NCI-H526 (cell line): Measurements from ENCODE around the gene GPR150.

Experiments
- DNase-seq, 2 experiments: peaks; one replicate each; lab custom pipeline; 2025; lab: John Stamatoyannopoulos, UW

The GPR150 gene

DNA sequence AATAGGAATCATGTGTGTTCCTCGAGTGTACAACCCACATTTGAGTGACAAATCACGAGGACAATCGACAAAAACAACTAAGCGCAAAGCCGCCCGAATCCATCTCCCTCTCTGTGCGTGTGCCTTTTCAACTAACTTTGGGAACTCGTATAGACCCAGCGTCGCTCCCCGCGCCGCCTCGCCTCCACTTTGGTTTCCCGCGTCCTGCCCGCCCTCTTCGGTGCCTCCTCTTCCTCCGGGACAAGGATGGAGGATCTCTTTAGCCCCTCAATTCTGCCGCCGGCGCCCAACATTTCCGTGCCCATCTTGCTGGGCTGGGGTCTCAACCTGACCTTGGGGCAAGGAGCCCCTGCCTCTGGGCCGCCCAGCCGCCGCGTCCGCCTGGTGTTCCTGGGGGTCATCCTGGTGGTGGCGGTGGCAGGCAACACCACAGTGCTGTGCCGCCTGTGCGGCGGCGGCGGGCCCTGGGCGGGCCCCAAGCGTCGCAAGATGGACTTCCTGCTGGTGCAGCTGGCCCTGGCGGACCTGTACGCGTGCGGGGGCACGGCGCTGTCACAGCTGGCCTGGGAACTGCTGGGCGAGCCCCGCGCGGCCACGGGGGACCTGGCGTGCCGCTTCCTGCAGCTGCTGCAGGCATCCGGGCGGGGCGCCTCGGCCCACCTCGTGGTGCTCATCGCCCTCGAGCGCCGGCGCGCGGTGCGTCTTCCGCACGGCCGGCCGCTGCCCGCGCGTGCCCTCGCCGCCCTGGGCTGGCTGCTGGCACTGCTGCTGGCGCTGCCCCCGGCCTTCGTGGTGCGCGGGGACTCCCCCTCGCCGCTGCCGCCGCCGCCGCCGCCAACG is at the start of gene GPR150:
GPR150 (plus strand) TSS at position 58 of the 840 bp plus-strand sequence; CDS start at position 247, 189 bp downstream.
- DNase-seq, result peak in 1 of 2 experiments; percentile 57

DNA sequence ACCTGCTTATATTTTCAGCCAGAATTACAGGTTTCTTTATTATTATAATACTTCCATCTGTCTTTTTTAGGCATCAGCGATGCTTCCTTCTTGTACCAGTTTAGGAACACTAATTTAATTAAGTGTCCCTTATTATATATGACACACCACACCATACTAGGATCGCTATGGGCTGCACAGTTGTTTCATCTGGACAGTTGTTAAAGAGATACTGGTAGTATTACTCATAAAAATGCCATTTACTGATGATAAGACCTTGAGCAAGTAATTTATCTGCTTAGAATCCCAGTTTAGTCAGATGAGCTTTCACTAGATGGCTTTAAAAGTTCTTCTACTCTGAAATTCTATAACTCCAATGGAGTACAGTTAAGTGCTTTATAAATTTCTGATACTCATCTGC is 47.9 kb upstream of the GPR150 start:
- DNase-seq, result no peak

DNA sequence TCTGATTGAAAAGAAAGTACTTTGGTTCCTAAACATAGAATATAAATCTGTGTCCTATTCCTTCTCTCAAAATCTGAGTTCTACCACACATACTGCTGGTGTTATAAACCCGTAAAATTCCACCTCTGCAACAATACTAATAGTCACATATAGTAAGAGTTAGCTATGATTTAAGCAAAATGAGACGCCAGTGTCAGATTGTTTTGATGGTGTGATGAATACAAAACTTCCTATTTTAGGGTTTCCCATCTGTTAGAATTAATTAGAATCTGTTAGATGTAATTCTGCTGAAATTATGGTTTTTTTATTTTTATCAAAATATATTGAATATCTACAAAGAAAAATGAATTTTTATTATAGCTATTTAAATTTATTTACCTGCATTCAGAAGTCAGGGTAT is 38.3 kb upstream of the GPR150 start:
- DNase-seq, result no peak

DNA sequence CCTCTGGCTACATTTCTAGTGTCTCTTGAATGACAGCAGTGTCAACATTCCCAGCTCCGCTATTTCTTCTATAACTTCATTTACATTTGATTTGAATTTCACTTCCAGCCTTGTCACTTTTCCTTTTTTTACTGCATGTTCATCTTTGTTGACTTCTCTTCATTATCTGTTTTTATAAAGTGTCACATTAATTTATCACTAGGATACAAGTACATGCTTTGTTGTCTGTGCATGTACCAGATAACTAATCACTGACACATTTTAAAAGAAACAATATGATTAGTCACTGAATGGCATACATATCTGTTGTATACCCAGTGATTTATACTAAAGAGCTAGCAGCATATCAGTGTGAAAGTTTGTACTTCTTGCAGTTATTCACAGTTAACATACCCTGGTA is 35.9 kb upstream of the GPR150 start:
- DNase-seq, result no peak

DNA sequence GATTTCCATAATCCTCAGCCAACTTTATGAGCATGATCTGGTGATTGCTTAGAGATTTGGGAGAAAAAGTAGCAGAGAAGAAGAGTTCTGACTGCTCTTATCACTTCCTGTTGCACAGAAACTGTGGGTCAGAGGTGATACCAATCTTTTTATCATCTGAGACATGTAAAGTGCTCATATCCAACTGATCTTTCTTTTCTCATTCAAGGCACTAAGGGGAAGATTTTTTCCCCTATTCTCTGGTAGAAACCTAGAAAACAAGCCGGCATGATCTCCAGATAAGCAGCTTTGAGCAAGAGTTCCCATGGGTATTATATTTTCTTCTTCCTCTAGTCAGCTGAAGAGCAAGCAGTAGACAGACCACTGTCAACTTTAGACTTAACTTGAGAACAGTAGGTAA is 29.0 kb upstream of the GPR150 start:
- no peak for DNase-seq

DNA sequence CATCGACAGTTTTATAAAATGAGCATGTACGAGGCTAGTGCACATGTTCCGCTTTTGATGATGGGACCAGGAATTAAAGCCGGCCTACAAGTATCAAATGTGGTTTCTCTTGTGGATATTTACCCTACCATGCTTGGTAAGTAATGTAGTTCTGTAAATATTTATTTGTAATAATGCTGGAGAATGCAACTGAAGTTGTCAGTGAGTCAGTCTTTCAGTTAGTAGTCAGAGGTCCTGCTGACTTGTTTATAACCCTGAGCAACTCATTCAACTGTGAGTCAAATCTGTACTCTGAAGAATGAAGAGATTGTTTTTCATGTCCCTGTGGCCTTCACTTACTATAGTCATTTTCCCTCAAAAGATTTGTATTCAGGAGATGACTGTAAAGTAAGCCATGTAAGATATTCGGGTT is 28.4 kb upstream of the GPR150 start:
- no peak for DNase-seq

DNA sequence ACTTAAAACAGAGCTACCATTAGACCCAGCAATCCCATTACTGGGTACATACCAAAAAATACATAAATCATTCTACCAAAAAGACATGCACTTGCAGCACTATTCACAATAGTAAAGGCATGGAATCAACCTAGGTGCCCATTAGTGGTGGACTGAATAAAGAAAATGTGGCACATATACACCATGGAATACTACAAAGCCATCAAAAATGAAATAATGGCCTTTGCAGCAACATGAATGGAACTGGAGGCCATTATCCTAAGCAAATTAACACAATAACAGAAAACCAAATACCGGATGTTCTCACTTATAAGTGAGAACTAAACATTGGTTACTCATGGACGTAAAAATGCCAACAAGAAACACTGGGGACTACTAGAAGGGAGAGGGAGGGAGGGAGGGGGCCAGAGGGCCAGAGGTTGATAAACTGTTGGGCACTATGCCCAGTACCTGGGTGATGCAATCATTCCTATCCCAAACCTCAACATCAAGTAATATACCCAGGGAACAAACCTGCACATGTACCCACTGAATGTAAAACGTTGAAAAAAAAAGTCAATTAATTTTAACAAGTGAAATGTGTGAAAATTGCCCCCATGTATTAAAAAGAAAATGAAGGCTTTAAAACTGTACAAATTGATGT is 24.5 kb upstream of the GPR150 start:
- no peak for DNase-seq

DNA sequence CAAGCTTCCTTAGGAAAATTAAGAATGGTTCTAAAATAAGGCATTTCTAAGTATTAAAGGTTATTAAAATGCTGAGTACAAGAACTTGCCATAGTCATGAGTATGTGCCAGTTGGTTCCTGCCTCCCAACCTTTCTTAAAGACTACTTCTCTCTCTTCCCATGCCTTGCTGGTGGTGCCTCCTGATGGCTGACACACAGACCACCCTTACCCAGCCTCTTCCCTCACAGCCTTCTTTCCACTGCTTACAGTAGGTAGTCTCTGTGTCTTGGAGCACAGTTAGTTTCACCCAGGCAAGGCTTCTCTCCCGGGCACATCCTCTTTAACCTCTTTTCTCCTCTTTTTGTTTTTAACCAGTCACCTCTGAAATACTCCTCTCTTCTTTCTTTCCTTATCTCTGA is 20.6 kb upstream of the GPR150 start:
- no peak for DNase-seq

DNA sequence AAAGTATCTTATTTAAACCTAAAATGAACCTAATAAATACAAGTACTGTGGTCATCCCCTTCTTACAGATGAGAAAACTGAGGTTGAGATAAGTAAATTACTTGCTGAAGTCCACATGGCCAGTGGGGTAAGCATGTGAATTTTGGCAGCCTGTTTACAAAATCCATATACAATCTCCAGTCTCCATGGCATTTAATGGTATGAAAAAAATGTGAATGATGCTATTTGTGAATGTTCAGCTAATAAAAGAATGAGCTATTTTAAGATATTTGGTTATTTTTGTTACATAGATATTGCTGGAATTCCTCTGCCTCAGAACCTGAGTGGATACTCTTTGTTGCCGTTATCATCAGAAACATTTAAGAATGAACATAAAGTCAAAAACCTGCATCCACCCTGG is 19.3 kb upstream of the GPR150 start:
- no peak for DNase-seq

DNA sequence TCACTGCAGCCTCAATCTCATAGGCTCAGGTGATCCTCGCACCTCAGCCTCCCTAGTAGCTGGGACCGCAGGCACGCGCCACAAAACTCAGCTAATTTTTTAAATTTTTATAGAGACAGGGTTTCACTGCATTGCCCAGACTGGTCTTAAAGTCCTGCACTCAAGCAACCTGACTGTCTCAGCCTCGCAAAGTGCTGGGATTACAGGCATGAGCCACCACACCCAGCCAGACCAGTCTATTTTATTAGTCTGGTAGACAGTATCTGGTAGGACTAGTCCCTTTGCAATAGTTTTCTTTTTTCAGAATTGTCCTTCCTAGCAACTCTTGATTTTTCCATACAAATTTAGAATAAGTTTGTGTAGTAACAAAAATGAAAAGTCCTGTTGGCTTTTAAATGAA is 14.1 kb upstream of the GPR150 start:
- DNase-seq, result no peak

DNA sequence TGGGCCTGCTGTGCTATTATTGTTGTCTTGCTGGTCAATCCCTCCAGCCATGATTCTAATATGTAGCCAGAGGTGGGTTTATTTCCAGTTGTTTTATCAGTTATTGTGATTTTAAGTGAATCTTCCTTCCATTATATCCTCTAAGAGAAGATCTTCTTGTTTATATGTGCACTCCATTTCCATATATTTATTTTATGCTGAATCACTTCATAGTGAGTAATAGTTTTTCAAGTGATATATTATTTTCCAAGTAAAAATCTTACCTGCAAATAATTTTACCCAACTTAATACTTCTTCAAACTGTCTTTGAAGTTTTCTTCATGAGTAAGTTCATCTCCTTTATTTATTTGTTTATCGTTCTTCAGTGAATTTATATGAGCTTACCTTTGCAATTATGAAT is 13.5 kb upstream of the GPR150 start:
- DNase-seq, result no peak

DNA sequence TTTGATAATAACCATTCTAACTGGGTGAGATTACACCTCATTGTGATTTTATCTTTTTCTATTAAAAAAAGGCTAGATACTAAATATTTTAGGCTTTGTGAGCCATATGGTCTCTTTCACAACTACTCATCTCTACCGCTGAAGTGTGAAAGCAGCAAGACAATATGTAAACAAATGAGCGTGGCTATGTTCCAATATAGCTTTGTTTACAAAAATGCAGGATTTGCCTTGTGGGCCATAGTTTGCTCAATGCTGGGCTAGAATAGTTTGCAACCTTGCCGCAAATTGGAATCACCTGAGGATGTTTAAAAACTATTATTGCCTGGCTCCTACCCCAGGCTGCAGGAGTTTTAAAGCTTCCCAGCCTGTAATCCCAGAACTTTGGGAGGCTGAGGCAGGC is 10.2 kb upstream of the GPR150 start:
- no peak for DNase-seq

DNA sequence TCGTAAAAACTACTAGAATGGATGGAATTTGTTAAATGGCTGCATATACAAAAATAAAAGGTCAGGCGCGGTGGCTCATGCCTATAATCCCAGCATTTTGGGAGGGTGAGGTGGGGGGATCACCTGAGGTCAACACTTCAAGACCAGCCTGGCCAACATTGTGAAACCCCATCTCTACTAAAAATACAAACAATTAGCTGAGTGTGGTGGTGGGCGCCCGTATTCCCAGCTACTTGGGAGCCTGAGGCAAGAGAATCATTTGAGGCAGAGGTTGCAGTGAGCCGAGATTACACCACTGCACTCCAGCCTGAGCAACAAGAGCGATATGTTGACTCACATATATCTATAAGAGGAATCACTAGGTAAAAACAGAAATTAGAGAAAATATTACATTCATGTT is 9.3 kb upstream of the GPR150 start:
- no peak for DNase-seq

DNA sequence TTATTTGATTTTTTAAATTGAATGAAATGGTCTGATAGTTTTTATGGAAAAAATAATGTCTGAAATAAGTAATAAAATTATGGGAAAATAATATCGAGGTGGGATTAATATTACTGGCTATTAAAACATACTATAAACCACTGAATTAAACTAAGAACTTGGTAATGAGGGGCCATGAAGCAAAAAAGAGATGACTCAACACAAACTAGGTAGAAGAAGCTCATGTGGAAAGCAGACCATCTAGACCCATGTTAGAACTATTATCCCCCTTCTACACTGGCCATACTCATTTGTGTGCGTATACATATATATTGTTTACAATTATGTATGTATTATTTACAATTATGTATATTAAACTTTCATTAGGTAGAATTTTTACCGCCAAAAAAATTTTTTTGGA is 8.5 kb upstream of the GPR150 start:
- DNase-seq, result no peak

DNA sequence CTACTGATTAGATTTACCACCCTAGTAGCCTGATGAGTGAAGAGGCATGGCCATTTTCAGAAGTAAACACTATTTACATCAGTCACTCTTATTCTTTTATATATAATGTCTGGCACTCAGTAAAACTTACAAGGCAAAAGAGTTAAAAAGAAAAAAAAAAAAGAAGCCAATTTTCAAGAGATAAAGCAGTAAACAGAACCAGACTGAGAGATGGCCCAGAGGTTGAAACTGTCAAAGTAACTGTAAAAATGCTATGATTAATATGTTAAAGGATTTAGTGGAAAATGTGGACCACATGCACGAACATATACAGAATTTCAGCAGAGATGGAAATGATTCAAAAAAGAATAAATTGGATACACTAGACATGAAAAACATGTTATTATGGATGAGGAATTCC is 6.4 kb upstream of the GPR150 start:
- DNase-seq, result no peak

DNA sequence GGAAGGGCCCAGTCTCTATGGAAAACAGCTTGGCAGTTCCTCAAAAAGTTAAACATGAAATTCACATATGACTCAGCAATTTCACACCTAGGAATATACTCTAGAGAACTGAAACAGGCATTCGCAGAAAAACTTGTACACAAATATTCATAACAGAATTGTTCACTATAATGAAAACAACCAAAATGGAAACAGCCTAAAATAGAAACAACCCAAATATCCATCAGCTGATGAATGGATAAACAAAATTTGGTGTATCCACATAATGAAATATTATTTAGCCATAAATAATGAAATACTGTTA is 4.8 kb upstream of the GPR150 start:
- no peak for DNase-seq

DNA sequence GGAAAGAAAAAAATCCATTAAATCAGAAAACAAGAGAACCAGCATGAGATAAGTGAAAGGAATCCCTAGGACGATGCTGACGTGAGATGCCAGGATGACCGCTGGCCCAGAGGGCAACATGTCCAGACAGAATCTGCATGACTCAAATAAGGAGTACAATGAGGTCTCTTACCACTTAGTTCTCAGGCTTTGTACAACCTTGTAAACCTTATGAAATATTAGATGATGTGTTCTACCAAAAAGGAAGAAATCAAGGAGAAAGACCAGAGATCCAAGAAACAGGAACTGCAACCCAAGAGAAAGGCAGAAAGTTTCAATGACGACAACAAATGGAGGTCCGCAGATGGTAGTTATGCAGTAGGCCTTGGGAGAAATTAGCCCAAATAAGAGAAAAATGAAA is 2.8 kb upstream of the GPR150 start:
- no peak for DNase-seq

DNA sequence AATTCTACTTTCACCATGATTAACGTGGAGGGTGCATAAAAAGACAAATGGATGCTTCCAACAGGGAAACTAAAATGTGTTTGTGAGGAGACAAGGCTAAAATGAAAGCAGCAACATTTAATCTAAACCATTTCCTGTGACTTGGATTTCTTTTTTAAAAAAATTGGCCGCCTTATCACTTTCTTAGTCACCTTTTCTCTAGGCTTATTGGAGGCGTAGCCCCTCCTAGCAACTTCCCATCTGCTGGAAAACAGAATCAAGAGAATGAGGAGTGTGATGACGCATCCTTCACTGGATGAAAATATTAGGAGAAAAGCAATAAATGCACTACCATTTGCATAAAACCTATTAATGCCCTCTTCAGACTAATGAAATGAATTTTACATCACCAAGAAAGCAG is 791 bp upstream of the GPR150 start:
- no peak for DNase-seq

DNA sequence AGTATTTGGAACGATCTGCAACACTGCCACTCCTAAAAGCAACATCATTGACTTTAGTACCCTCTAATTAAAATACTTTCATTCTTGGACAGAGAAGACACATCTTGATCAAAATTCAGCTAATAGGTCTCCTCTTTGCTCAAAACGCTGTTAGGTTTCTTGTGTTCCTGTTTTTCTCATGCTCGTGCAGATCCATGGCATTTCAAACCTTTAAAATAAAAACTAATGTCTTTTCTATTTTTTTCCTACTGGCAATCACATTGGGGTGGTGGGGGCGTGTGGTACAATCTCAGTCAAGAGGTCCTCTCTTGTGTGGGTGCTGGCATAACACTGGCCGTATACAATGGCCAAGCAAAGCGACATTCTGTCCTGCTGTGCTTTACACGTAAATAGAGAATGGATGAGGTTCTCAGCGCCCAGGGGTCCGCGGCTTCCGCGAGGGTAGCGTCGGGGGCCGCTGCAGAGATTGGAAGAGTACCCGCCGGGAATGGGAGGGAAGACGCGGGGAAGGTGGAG is 315 bp upstream of the GPR150 start:
- no peak for DNase-seq

DNA sequence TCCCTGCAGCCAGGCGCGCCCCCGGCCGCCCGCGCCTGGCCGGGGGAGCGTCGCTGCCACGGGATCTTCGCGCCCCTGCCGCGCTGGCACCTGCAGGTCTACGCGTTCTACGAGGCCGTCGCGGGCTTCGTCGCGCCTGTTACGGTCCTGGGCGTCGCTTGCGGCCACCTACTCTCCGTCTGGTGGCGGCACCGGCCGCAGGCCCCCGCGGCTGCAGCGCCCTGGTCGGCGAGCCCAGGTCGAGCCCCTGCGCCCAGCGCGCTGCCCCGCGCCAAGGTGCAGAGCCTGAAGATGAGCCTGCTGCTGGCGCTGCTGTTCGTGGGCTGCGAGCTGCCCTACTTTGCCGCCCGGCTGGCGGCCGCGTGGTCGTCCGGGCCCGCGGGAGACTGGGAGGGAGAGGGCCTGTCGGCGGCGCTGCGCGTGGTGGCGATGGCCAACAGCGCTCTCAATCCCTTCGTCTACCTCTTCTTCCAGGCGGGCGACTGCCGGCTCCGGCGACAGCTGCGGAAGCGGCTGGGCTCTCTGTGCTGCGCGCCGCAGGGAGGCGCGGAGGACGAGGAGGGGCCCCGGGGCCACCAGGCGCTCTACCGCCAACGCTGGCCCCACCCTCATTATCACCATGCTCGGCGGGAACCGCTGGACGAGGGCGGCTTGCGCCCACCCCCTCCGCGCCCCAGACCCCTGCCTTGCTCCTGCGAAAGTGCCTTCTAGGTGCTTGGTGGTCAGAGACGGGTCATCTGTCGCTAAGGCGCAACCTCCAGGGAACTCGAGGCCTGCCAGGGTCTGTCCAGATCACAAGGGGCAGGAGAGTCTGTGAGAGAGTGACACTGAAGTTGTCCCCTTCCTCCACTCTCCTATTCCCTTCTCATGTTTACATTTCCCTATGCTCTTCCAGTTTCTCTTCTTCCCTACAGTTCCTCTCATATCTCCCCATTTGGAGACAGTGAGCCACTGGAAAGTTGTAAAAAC is 1.3 kb downstream of the GPR150 start:
- peak in 1 of 2 experiments; percentile 54 for DNase-seq

DNA sequence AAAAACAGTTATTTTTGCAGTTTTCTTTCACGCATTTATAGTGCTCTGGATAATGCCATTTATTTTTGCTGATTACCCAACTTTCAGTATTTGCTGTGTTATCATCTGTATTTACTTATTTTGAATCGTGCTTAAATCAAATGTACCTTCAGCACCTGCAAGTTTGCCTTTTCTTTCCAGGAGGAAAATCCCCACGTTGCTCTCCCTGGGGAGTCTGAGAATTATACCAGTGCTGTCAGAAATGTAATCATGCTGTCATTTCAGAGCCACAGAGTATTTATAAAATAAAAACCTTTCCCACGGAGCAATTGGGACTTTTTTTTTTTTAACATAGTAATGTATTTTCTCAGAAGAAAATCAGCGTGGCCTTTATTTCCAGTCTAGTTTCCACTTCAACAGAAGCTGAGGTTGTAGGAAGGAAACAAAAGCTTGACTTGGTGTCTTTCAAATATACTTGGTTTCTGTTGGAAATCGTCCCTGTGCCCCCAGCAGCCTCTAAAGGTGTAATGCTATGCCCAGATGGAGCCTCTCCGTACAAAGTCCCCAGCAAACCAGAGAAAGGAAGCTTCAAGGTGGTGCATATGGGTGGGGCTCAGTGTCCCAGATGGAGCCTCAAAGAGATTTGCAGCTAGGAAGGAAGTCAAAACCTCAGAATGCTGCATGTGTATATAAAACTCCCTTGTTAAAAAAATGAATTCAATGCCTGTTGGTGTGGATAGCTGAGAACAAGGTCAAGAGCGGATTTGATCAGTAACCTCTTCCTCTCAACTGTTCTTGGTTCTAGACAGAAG is 2.1 kb downstream of the GPR150 start:
- DNase-seq, result no peak

DNA sequence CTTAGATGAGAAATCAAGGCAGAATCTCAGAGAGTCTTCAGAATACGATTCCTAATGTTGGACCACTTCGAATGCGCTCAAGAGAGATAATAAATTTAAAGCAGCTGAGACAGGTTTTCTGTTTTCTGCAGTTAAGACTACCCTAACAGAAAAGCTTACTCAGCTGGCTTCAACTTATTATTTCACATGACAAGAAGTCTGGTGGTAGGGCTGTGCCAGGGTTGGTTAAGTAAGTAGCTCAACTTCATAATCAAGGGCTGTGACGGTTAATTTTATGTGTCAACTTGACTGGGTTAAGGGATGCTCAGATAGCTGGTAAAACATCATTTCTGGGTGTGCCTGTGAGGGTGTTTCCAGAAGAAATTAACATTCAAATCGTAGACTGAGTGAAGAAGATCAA is 3.8 kb downstream of the GPR150 start:
- no peak for DNase-seq
